HEK293 (cell line): Measurements from ENCODE around the gene AURKB.
A peak's percentile ranks its signal among the peaks of the same experiment; 100 is the strongest.

ENCODE experiments used
- FEZF1 ChIP-seq: fragments of 450-650 bp; formaldehyde crosslinking; IDR thresholded peaks from 2 replicates; pipeline ENCODE4 v1.5.1; 2016; ENCODE audit warnings: missing biosample characterization, missing genetic modification characterization
- HOXA7 ChIP-seq: sonication (generic); formaldehyde crosslinking; IDR thresholded peaks from 2 replicates; pipeline ENCODE4 v1.8.1; 2022; ENCODE audit warnings: missing genetic modification reagents, borderline replicate concordance
- HOXC10 ChIP-seq: sonication (generic); formaldehyde crosslinking; IDR thresholded peaks from 2 replicates; pipeline ENCODE4 v1.8.1; 2023; ENCODE audit warnings: mild to moderate bottlenecking, missing genetic modification reagents
- INSM2 ChIP-seq: fragments of 450-650 bp; formaldehyde crosslinking; IDR thresholded peaks from 2 replicates; pipeline ENCODE4 v1.5.1; 2016; ENCODE audit warnings: missing biosample characterization, missing genetic modification characterization
- KLF1 ChIP-seq: fragments of 450-650 bp; formaldehyde crosslinking; IDR thresholded peaks from 2 replicates; pipeline ENCODE4 v1.5.1; 2016; ENCODE audit warnings: missing biosample characterization, missing genetic modification characterization
- MYNN ChIP-seq: fragments of 450-650 bp; formaldehyde crosslinking; IDR thresholded peaks from 2 replicates; pipeline ENCODE4 v1.5.1; 2016; ENCODE audit warnings: missing biosample characterization, missing genetic modification characterization, borderline replicate concordance
- OVOL3 ChIP-seq: fragments of 450-650 bp; formaldehyde crosslinking; IDR thresholded peaks from 2 replicates; pipeline ENCODE4 v1.5.1; 2016; ENCODE audit warnings: missing biosample characterization, missing genetic modification characterization
- PRDM10 ChIP-seq: fragments of 450-650 bp; formaldehyde crosslinking; IDR thresholded peaks from 2 replicates; pipeline ENCODE4 v1.5.1; 2016; ENCODE audit warnings: missing biosample characterization, missing genetic modification characterization
- SALL2 ChIP-seq: fragments of 450-650 bp; formaldehyde crosslinking; IDR thresholded peaks from 2 replicates; pipeline ENCODE4 v1.5.0; 2017; ENCODE audit warnings: missing biosample characterization, mild to moderate bottlenecking, missing genetic modification characterization, borderline replicate concordance
- SP7 ChIP-seq: fragments of 450-650 bp; formaldehyde crosslinking; IDR thresholded peaks from 2 replicates; pipeline ENCODE4 v1.5.1; 2016; ENCODE audit warnings: missing biosample characterization, missing genetic modification characterization
- TRIM28 ChIP-seq: IDR thresholded peaks from 2 replicates; pipeline ENCODE4 v1.6.1; 2011; ENCODE audit warnings: low read length, control low read depth, borderline replicate concordance
- ZBTB20 ChIP-seq: fragments of 450-650 bp; formaldehyde crosslinking; IDR thresholded peaks from 2 replicates; pipeline ENCODE4 v1.5.1; 2016; ENCODE audit warnings: missing biosample characterization, missing genetic modification characterization
- ZBTB7A ChIP-seq: fragments of 450-650 bp; formaldehyde crosslinking; IDR thresholded peaks from 2 replicates; pipeline ENCODE4 v1.5.1; 2016; ENCODE audit warnings: low read depth, missing biosample characterization, missing genetic modification characterization
- ZBTB8A ChIP-seq: fragments of 450-650 bp; formaldehyde crosslinking; IDR thresholded peaks from 2 replicates; pipeline ENCODE4 v1.5.1; 2016; ENCODE audit warnings: missing biosample characterization, missing genetic modification characterization
- ZFP3 ChIP-seq: fragments of 450-650 bp; formaldehyde crosslinking; IDR thresholded peaks from 2 replicates; pipeline ENCODE4 v1.5.1; 2016; ENCODE audit warnings: low read depth, missing biosample characterization, missing genetic modification characterization
- ZNF169 ChIP-seq: fragments of 450-650 bp; formaldehyde crosslinking; IDR thresholded peaks from 2 replicates; pipeline ENCODE4 v1.5.1; 2016; ENCODE audit warnings: missing biosample characterization, missing genetic modification characterization
- ZNF202 ChIP-seq: fragments of 450-650 bp; formaldehyde crosslinking; IDR thresholded peaks from 2 replicates; pipeline ENCODE4 v1.5.1; 2016; ENCODE audit warnings: missing biosample characterization, missing genetic modification characterization, borderline replicate concordance
- ZNF248 ChIP-seq: fragments of 450-650 bp; formaldehyde crosslinking; IDR thresholded peaks from 2 replicates; pipeline ENCODE4 v1.5.1; 2017; ENCODE audit warnings: missing biosample characterization, missing genetic modification characterization
- ZNF350 ChIP-seq: fragments of 450-650 bp; formaldehyde crosslinking; IDR thresholded peaks from 2 replicates; pipeline ENCODE4 v1.5.0; 2017; ENCODE audit warnings: missing biosample characterization, mild to moderate bottlenecking, missing genetic modification characterization
- ZNF404 ChIP-seq: fragments of 450-650 bp; formaldehyde crosslinking; IDR thresholded peaks from 2 replicates; pipeline ENCODE4 v1.5.1; 2017; ENCODE audit warnings: missing biosample characterization, missing genetic modification characterization
- ZNF514 ChIP-seq: fragments of 450-650 bp; formaldehyde crosslinking; IDR thresholded peaks from 2 replicates; pipeline ENCODE4 v1.5.1; 2016; ENCODE audit warnings: missing biosample characterization, missing genetic modification characterization
- ZNF529 ChIP-seq: fragments of 450-650 bp; formaldehyde crosslinking; IDR thresholded peaks from 2 replicates; pipeline ENCODE4 v1.5.1; 2017; ENCODE audit warnings: missing genetic modification characterization, missing biosample characterization; ENCODE audit not compliant: insufficient replicate concordance
- ZNF549 ChIP-seq: fragments of 450-650 bp; IDR thresholded peaks from 2 replicates; pipeline ENCODE4 v1.5.1; 2018; ENCODE audit warnings: missing biosample characterization, missing genetic modification characterization, mild to moderate bottlenecking, inconsistent platforms, moderate library complexity
- ZNF555 ChIP-seq: fragments of 450-650 bp; formaldehyde crosslinking; conservative IDR thresholded peaks from 2 replicates; pipeline ENCODE4 v1.5.1; 2017; ENCODE audit warnings: missing biosample characterization, mild to moderate bottlenecking, missing genetic modification characterization, inconsistent platforms
- ZNF561 ChIP-seq: fragments of 450-650 bp; IDR thresholded peaks from 2 replicates; pipeline ENCODE4 v1.5.1; 2018; ENCODE audit warnings: missing biosample characterization, missing genetic modification characterization, borderline replicate concordance
- ZNF585B ChIP-seq: fragments of 450-650 bp; formaldehyde crosslinking; IDR thresholded peaks from 2 replicates; pipeline ENCODE4 v1.5.1; 2016; ENCODE audit warnings: missing biosample characterization, missing genetic modification characterization
- ZNF610 ChIP-seq: fragments of 450-650 bp; formaldehyde crosslinking; IDR thresholded peaks from 2 replicates; pipeline ENCODE4 v1.5.1; 2016; ENCODE audit warnings: missing biosample characterization, missing genetic modification characterization, borderline replicate concordance
- ZNF658 ChIP-seq: fragments of 450-650 bp; formaldehyde crosslinking; IDR thresholded peaks from 2 replicates; pipeline ENCODE4; 2016; ENCODE audit warnings: missing biosample characterization, missing genetic modification characterization
- ZNF660 ChIP-seq: fragments of 450-650 bp; IDR thresholded peaks from 2 replicates; pipeline ENCODE4 v1.5.1; 2018; ENCODE audit warnings: missing biosample characterization, mild to moderate bottlenecking, missing genetic modification characterization
- ZNF664 ChIP-seq: fragments of 450-650 bp; formaldehyde crosslinking; IDR thresholded peaks from 2 replicates; pipeline ENCODE4 v1.5.1; 2016; ENCODE audit warnings: missing biosample characterization, missing genetic modification characterization
- ZNF677 ChIP-seq: fragments of 450-650 bp; IDR thresholded peaks from 2 replicates; pipeline ENCODE4 v1.5.0; 2018; ENCODE audit warnings: missing biosample characterization, mild to moderate bottlenecking, missing genetic modification characterization, moderate library complexity
- ZNF704 ChIP-seq: fragments of 450-650 bp; formaldehyde crosslinking; IDR thresholded peaks from 2 replicates; pipeline ENCODE4 v1.5.1; 2016; ENCODE audit warnings: missing biosample characterization, missing genetic modification characterization
- ZNF791 ChIP-seq: fragments of 450-650 bp; formaldehyde crosslinking; IDR thresholded peaks from 2 replicates; pipeline ENCODE4 v1.5.1; 2016; ENCODE audit warnings: missing biosample characterization, missing genetic modification characterization
- TF ChIP-seq, protein P1 (sequence below): fragments of 450-650 bp; formaldehyde crosslinking; IDR thresholded peaks from 2 replicates; pipeline ENCODE4 v1.5.1; 2016; ENCODE audit warnings: missing biosample characterization, missing genetic modification characterization

Gene AURKB

DNA sequence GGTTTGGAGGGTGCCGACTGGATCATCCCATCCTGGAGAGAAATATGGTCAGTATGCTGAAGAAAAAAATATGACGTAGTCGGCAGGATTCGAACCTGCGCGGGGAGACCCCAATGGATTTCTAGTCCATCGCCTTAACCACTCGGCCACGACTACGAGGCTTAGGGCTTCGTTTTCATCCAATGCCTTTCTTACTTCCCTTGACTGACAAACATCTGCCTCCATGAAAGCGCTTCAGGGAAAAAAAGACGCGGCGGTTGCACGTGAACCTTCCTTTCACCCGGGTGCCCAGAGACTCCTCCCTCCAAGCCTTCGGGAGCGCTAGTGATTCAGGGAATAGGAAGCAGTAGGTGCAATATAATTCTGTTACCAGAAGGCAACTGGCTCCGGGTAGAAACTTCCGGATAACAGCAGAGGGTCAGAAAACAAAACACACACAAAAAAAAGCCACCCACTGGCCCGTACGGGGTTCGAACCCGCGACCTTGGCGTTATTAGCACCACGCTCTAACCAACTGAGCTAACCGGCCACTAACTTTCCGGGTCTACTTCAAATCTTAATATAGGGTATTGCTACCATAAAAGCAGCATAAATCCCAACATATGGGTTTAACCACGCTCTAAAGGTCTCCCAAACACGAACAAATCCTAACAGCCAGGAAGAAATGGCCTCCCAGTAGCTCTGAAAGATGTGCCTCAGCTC, 16.3 kb upstream of the AURKB start (continued):
- peak; percentile 84 for TF ChIP-seq PRDM10
- no peak for TF ChIP-seq ZFP3 (tag by site-specific recombination)
- no peak for TF ChIP-seq ZNF529 (tag by site-specific recombination)
- no peak for TF ChIP-seq ZNF248 (tag by site-specific recombination)
- TF ChIP-seq FEZF1 (tag by site-specific recombination): 0 out of 2 replicates have a peak, but pooled peaks have one; percentile 36
- 0 out of 2 replicates have a peak, but pooled peaks have one; percentile 19 for TF ChIP-seq ZNF677 (tag by site-specific recombination)
- TF ChIP-seq, protein P1, sequence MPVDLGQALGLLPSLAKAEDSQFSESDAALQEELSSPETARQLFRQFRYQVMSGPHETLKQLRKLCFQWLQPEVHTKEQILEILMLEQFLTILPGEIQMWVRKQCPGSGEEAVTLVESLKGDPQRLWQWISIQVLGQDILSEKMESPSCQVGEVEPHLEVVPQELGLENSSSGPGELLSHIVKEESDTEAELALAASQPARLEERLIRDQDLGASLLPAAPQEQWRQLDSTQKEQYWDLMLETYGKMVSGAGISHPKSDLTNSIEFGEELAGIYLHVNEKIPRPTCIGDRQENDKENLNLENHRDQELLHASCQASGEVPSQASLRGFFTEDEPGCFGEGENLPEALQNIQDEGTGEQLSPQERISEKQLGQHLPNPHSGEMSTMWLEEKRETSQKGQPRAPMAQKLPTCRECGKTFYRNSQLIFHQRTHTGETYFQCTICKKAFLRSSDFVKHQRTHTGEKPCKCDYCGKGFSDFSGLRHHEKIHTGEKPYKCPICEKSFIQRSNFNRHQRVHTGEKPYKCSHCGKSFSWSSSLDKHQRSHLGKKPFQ (tag by site-specific recombination): 0 out of 2 replicates have a peak, but pooled peaks have one; percentile 7
- TF ChIP-seq MYNN (tag by site-specific recombination): no peak
- no peak for TF ChIP-seq ZNF350 (tag by site-specific recombination)
- TF ChIP-seq ZNF169 (tag by site-specific recombination): 0 out of 2 replicates have a peak, but pooled peaks have one; percentile 8
- TF ChIP-seq SP7: peak; percentile 76
- no peak for TF ChIP-seq ZNF549 (tag by site-specific recombination)
- TF ChIP-seq ZNF585B: no peak
- no peak for TF ChIP-seq ZNF658 (tag by site-specific recombination)
- TF ChIP-seq ZNF404 (tag by site-specific recombination): no peak
- 0 out of 2 replicates have a peak, but pooled peaks have one; percentile 5 for TF ChIP-seq ZNF664 (tag by site-specific recombination)
- TF ChIP-seq ZNF202 (tag by site-specific recombination): no peak
- no peak for TF ChIP-seq HOXC10
- peak; percentile 60 for TF ChIP-seq ZBTB8A (tag by site-specific recombination)
- TF ChIP-seq SALL2: peak; percentile 12; the same call in 1 of the 2 replicates
- TF ChIP-seq ZNF660: peak; percentile 92
- no peak for TF ChIP-seq OVOL3 (tag by site-specific recombination)
- peak; percentile 54 for TF ChIP-seq ZNF561 (tag by site-specific recombination)
- peak; percentile 37; the same call in 1 of the 2 replicates for TF ChIP-seq ZBTB20 (tag by site-specific recombination)
- peak; percentile 53 for TF ChIP-seq ZNF610 (tag by site-specific recombination)
- TF ChIP-seq ZNF704 (tag by site-specific recombination): no peak
- TF ChIP-seq TRIM28: peak; percentile 70; the same call in 1 of the 2 replicates
- TF ChIP-seq ZBTB7A (tag by site-specific recombination): 0 out of 2 replicates have a peak, but pooled peaks have one; percentile 35
- TF ChIP-seq ZNF555 (tag by site-specific recombination): no peak
- no peak for TF ChIP-seq HOXA7
- peak; percentile 66; the same call in 1 of the 2 replicates for TF ChIP-seq INSM2
- no peak for TF ChIP-seq ZNF791 (tag by site-specific recombination)
- no peak for TF ChIP-seq ZNF514 (tag by site-specific recombination)
- TF ChIP-seq KLF1 (tag by site-specific recombination): peak; percentile 42
